Limb (tissue), 2 donors: Measurements from ENCODE around the gene KIF9.
"Not testable (repeated sequence)": the region's sequence is repeated elsewhere in the genome, so short reads cannot be mapped to it uniquely, and the experiment has no call there.

Source experiments
- DNase-seq, 2 donors: peaks; one replicate each; pipeline ENCODE4 v3.0.0-alpha.2; 2016; ENCODE audit errors: extremely low spot score in 2 of 2

KIF9 gene

DNA sequence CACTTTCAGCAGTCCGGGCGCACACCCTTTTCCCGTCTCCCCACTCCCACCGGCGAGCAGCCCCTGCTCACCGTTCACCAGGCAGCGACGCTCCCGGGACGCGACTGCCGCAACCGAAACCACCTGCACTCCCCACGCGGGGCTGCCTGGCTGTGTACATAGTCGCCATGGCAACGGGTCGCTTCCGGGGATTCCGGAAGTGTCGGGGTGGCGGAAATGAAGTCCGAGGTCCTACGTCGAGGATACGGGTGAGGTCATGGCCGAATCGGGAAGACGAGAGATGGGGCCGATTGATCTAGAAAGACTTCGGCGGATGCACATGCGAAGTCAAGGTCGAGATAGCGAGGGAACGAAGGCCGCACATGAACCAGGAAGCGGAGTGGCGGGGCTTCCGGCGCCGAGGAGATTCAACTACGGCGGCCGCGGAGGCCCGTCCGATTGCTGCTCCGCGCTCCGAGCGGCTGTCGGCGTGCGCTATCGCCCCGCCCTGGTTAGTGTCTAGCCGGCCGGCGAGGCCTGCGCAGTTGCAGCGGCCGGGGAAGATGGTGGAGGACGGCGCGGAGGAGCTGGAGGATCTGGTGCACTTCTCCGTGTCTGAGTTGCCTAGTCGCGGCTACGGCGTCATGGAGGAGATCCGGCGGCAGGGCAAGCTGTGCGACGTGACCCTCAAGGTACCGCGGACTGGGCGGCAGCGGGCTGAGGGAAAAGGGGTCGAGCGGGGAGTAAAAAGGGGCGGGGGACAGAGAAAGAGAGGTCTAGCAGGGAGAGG lies at the start of gene KIF9, which contains the start of gene KLHL18:
KIF9 (minus strand) TSS at position 376 of the 769 bp plus-strand sequence. CDS start 5,425 bp downstream, outside the sequence.
KLHL18 (plus strand) TSS at position 521 of the 769 bp plus-strand sequence; CDS start at position 543, 22 bp downstream.
- peak; percentile 94 to 95 for DNase-seq

GRCh38 chr3:47324278-47324865 lies 41.8 kb upstream of the KIF9 start:
- DNase-seq = peak; percentile 73 to 85

DNA sequence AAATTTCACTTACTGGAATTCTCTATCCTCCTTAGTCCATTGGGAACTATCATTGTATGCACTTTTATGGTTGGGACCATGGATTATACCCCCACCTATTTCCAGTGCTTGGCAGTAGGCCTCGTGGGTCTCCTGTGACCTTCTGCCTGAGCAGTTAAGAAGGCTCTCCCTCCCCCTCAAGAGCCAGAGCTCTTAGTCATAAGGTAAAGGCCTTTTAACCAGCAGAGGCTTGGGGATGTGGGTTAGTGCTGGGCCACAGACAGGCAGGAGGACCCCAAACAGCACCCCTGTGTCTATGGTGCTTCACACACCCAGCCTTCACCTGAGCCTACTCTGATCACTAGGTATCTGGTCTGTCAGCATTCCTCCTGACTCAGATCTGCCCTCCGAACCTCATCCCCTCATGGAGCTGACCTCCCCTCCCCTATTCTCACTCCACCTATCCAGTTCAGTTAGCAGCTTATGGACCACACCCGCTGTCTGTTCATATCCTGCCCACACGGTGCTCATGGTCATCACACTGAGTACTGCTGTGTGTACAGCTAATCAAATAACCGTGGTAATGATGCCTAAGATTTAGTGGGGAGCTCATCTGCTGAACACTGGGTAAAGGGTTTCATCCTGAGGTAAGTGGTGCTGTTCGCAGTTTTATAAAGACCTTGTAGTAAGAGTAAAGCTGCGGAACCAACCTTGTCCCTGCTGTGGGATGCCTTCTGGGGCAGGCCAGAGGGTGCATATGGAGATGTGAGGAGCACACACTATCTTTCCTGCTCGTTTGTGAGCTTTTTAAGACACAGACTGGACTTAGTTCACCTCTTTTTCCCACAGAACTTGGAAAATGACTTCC lies 41.1 kb upstream of the KIF9 start:
- no peak for DNase-seq

DNA sequence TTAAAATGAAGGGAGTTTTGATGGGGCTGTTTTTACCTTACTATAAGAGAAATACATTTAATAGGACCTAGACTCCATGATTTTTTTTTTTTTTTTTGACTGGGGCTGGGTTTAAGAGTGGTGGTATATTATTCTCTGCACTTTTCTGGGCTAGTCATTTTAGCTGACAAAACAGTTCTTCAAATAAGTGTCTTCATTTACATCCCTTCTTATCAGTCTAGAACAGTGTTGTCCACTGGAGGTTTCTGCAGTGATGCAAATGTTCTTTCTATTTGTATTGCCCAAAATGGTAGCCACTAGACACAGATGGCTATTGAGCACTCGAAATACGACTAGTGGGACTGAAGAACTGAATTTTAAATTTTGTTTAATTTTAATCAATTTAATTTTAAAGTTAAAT lies 37.4 kb upstream of the KIF9 start:
- DNase-seq = no peak

DNA sequence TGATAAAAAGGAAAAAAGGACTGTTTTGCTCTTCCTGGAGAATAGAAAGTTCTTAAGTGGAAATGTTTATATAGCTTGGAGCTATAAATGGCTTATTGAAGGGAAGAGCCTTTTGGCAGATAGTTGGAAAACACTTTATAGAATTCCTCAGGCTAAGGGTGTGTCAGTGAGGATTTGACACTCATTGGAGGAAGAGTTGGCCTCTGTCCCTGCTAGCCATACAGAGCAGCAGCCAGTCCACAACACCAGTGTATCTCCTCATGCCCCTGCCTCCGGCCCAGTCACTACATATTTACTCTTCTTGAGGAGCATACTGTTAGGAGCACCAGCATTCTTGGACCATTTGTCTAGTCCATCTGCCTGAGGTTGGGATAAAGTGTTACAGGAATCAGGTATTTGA lies 36.3 kb upstream of the KIF9 start:
- DNase-seq = no peak

GRCh38 chr3:47316151-47316550 lies 33.6 kb upstream of the KIF9 start:
- not testable (repeated sequence) for DNase-seq

DNA sequence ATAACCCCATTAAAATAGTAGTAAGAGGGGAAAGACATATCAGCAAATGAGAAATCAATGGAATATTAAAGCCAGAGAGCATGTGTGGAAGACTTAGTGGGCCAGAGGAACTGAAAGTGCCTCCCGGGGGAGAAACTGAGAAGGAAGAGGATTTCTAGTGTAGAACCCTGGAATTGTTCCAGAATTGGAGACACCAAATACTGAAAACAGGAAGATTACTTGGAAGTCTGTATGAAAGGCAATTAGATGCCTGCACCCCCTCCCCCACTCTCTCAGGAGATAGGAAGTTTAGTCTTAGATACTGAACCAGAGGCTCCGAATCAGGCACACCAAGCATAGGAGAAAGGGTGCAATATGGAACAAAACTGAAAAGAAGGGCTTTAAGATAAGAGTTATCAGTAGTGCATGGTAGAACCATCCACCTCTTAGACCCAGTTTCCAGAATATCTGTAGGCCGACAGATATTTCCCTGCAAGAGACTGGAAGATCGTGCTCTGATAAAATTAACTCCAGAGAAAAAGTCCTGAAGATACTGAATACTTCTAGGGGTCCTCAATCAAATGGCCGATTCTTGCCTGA lies 32.6 kb upstream of the KIF9 start:
- no peak for DNase-seq

GRCh38 chr3:47314056-47314764 lies 31.6 kb upstream of the KIF9 start:
- DNase-seq = no peak

DNA sequence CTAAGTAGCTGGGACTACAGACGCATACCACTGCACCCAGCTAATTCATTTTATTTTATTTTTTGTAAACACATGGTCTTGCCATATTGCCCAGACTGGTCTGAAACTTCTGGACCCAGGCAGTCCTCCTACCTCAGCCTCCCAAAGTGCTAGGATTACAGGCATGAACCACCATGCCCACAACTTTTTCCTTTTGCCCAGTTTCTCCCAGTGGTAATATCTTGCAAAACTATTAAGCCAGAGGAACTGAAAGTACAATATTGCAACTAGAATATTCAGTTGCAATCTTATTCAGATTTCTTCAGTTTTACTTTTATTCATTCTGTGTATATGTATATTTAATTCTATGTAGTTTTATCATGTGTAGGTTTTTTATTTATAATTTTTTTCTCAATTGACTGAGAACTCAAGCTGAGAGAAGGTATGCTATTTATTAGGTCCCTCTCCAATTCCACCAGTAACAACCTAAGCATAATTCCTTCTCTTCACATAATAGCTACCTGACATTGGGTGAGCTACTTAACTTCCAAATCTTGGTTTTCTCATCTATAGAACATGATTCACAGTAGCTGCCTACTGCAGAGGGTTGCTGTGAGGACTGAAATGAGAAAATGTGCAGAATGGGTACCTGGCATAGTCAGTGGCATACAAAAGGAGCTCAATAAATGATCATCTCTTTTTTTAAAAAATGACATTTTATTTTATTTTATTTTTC lies 30.9 kb upstream of the KIF9 start:
- no peak for DNase-seq

DNA sequence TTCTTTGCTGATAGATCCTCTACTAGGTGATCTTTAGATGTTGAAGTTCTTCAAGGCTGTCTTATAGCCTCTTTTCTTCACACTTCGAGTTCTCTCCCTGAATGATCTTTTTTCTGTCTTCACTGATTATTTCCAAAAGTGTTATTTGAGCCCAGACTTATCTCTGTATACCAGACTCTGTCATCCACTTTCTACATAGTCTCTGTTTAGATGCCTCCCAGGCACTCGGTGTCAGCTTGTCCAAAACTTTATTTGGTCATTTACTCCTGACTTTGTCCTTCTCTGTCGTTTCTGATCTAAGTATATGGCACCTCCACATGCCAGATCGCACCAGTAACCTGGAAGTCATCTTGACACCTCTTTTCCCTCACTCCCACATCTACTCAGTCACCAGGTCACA lies 27.8 kb upstream of the KIF9 start:
- no peak for DNase-seq

- DNase-seq = not testable (repeated sequence)
Observed at GRCh38 chr3:47309231-47309630, 26.6 kb upstream of the KIF9 start.

DNA sequence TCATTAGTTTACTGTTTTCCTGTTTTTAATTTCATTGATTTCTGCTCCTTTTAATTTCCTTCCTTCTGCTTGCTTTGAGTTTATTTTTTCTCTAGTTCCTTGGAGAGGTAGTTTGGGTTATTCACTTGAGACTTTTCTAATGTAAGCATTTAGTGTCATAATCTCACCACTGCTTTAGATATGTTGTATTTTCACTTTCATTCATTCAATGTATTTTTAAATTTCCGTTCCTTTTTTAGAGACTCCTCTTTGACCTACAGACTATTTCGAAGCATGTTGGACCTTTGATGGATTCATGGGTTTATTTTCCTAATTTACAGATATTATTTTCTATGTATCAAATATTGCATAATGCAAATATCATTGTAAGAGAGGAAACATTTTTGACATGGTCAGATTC lies 23.4 kb upstream of the KIF9 start:
- no peak for DNase-seq

GRCh38 chr3:47301456-47301855 lies 18.9 kb upstream of the KIF9 start:
- no peak for DNase-seq

GRCh38 chr3:47299381-47300318 lies 17.1 kb upstream of the KIF9 start:
- DNase-seq = no peak

- no peak for DNase-seq
Observed at GRCh38 chr3:47298439-47298838, 15.8 kb upstream of the KIF9 start.

DNA sequence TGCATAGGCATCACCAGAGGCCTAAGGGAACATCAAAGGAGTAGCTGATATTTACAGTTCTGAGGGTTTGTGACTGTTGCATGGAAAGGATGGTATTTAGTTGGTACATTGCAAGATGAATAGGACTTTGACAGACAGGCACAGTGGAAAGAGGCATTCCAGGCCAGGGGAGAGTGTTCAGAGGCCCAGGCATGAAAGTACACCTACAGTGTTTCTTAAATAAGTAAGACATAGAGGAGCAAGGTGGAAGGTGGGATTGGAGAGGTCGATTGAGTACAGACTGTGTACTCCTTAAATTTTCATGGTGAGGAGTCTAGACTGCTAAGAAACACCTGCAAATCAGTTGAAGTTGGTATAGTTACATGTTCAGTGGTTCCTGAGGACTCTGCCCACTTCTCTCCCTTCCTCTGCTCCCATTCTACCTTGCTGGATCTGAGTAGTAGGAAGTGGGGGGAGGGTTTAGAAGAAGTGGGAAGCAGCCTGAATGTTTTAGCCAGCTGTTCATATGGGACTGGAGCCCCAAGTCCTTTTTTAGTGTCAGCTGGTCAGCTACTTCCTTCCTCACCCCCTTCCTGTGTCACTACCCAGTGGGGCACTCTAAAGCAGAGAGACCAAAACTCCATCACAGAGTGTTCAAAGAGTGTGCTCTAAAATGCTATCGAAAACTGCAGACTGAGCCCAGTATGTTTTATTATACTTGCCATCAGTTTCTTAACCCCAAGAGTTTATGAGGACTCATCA lies 14.1 kb upstream of the KIF9 start:
- no peak for DNase-seq

- DNase-seq = no peak
Observed at GRCh38 chr3:47295976-47296375, 13.4 kb upstream of the KIF9 start.

DNA sequence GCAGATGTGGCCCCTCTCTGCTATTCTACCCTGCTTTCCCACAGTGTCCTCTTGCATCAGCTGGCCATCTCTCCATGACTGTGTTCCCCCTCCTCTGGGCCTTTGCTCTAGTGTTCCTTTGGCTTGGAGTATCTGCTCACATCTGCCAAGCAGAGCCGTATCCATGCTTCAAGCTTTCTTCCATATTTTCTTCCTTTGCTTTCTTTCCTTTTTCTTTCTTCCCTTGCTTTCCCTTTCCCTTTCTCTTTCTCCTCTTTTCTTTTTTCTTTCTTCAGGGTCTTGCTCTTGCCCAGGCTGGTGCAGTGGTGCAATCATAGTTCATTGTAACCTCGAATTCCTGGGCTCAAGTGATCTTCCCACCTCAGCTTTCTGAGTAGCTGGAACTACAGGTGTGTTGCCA lies 12.7 kb upstream of the KIF9 start:
- no peak for DNase-seq

- no peak for DNase-seq
Observed at GRCh38 chr3:47294392-47294791, 11.8 kb upstream of the KIF9 start.
